Measurements from ENCODE around the gene S1PR5. TPM values are rescaled to one million over a fixed set of nuclear protein-coding genes. Genes with fewer than 3 reads are reported as not detected.

Gene S1PR5
- total and polyA plus RNA-seq, 12 donors, result 0.12 to 1.1 (median 0.23) TPM; not detected in 3

GRCh38 chr19:10514211-10515145 is 2.8 kb downstream of the S1PR5 start:
- H3K4me1 ChIP-seq, result peaks cover 7 to 42% (median 26%) of the 10 kb centered on the region in 9 donors
- no peaks in the 10 kb centered on the region for H3K9me3 ChIP-seq
- no peak for DNase-seq
- H3K27ac ChIP-seq, result no peak overlapping the region
- peaks cover 12 to 98% (median 92%) of the 10 kb centered on the region in 7 donors for H3K27me3 ChIP-seq
- H3K4me3 ChIP-seq, result peak overlapping the region in 2 of 10 donors; percentile 3 to 23
- intact Hi-C loops (cut with DNase I), result no loop called here
- H3K36me3 ChIP-seq, result no peaks in the 10 kb centered on the region
- TF ChIP-seq CTCF (IDR thresholded peaks at IDR 0.05), result no peak
- ATAC-seq, result no peak
- 13 to 20% methylated on average over 107 of the region's 107 CpGs for WGBS, 2 donors

GRCh38 chr19:10513223-10513622 is 4.0 kb downstream of the S1PR5 start:
- WGBS, 2 donors, result 79 to 81% methylated on average over 7 of the region's 7 CpGs
- H3K4me1 ChIP-seq, result peaks cover 7 to 34% (median 16%) of the 10 kb centered on the region in 9 donors
- H3K4me3 ChIP-seq, result no peak overlapping the region
- ATAC-seq (no peak), DNase-seq (no peak)
- H3K36me3 ChIP-seq, result no peaks in the 10 kb centered on the region
- TF ChIP-seq CTCF (IDR thresholded peaks at IDR 0.05), result no peak
- intact Hi-C loops (cut with DNase I), result no loop called here
- H3K9me3 ChIP-seq, result no peaks in the 10 kb centered on the region
- no peak overlapping the region for H3K27ac ChIP-seq
- peaks cover 12 to 90% (median 84%) of the 10 kb centered on the region in 7 donors for H3K27me3 ChIP-seq

- Histone ChIP-seq H3K4me1 (peaks cover 0 to 25% (median 0%) of the 10 kb centered on the region in 9 donors), H3K36me3 (no peaks in the 10 kb centered on the region), H3K27ac (no peak overlapping the region), H3K9me3 (no peaks in the 10 kb centered on the region), H3K27me3 (peaks cover 12 to 62% (median 57%) of the 10 kb centered on the region in 7 donors), H3K4me3 (no peak overlapping the region)
- TF ChIP-seq CTCF (IDR thresholded peaks at IDR 0.05), result peak; percentile 32 to 75 (median 61)
- no peak for ATAC-seq
- DNase-seq, result no peak
- WGBS, 2 donors, result 6 to 8% methylated on average over 15 of the region's 15 CpGs
- intact Hi-C loops (cut with DNase I), result no loop called here
These were observed 6.9 kb downstream of the S1PR5 start for GRCh38 chr19:10510301-10510802.

GRCh38 chr19:10508707-10509106 is 8.5 kb downstream of the S1PR5 start:
- H3K9me3 ChIP-seq, result no peaks in the 10 kb centered on the region
- no peak for TF ChIP-seq CTCF (IDR thresholded peaks at IDR 0.05)
- peaks cover under 1 to 45% (median 41%) of the 10 kb centered on the region in 7 donors for H3K27me3 ChIP-seq
- no peak overlapping the region for H3K4me3 ChIP-seq
- 90 to 94% methylated on average over 3 of the region's 3 CpGs for WGBS, 2 donors
- peaks cover 0 to 14% (median 0%) of the 10 kb centered on the region in 9 donors for H3K4me1 ChIP-seq
- no peak for ATAC-seq
- no peak overlapping the region for H3K27ac ChIP-seq
- no peaks in the 10 kb centered on the region for H3K36me3 ChIP-seq
- DNase-seq, result no peak
- intact Hi-C loops (cut with DNase I), result loop anchor here in 4 of 10 donors (5.0 to 10.0 kb wide), 2 partner anchors 34 to 56 kb away; partner anchors contain the start of genes CDKN2D (in 4 of the 4), KRI1 (in 4 of the 4) and ATG4D (in 1 of the 4)

Measured in heart right ventricle (tissue), 16 donors.